Measurements from ENCODE around the gene TAF1L.

TAF1L gene

GRCh38 chr9:32590476-32590875 lies 45.0 kb downstream of the TAF1L start:
- no peak for DNase-seq

GRCh38 chr9:32589083-32589723 lies 46.3 kb downstream of the TAF1L start:
- no peak for DNase-seq

GRCh38 chr9:32587901-32588300 lies 47.6 kb downstream of the TAF1L start:
- no peak for DNase-seq

- DNase-seq, result no peak
Measured at GRCh38 chr9:32584784-32585183, 50.7 kb downstream of the TAF1L start.

GRCh38 chr9:32581512-32582143 lies 53.8 kb downstream of the TAF1L start:
- DNase-seq, result no peak

- DNase-seq, result no peak
Measured at GRCh38 chr9:32580631-32581300, 54.7 kb downstream of the TAF1L start.

- DNase-seq, result peak; percentile 88
Measured at GRCh38 chr9:32579706-32580331, 55.6 kb downstream of the TAF1L start.
